AG04450 (cell line): ENCODE data around the gene RBFOX2. TPM values are rescaled to one million over a fixed set of nuclear protein-coding genes. Genes with fewer than 3 reads are reported as not detected.
"Not testable (repeated sequence)": the region's sequence is repeated elsewhere in the genome, so short reads cannot be mapped to it uniquely, and the experiment has no call there.

Source experiments
- CTCF ChIA-PET: fragments of 300-600, 350-600 bp; formaldehyde crosslinking; extraction: SDS; loops from one replicate; lab custom pipeline; 2022; ENCODE audit warnings: antibody characterized with exemption, inconsistent platforms; lab: Charles Lee
- POLR2A ChIA-PET: fragments of 350-600 bp; formaldehyde crosslinking; extraction: SDS; loops from one replicate; lab custom pipeline; 2021; ENCODE audit warnings: antibody characterized with exemption, inconsistent platforms; lab: Yijun Ruan, JAX
- DNase-seq: peaks from one replicate; pipeline ENCODE4 v3.0.0-alpha.2; 2011; ENCODE audit warnings: low read depth, low spot score
- H3K27ac ChIP-seq: one replicate; pipeline ENCODE4 v1.5.1; 2012; ENCODE audit warnings: low read depth, low read length, control low read depth
- H3K27me3 ChIP-seq: one replicate; pipeline ENCODE4 v1.6.0; 2012; ENCODE audit warnings: low read length; ENCODE audit not compliant: control insufficient read depth, insufficient read depth
- H3K4me3 ChIP-seq: 2 replicates; pipeline ENCODE4 v1.5.1; 2011; ENCODE audit warnings: mild to moderate bottlenecking, low read depth, low read length, control low read depth
- H3K9me3 ChIP-seq: 2 replicates; pipeline ENCODE4 v1.5.1; 2012; ENCODE audit warnings: low read length; ENCODE audit not compliant: control insufficient read depth, insufficient read depth
- polyA plus RNA-seq: library from polyadenylated mRNA; depleted of rRNA; stranded (reverse); fragments of >200 nt; gene quantifications from 2 replicates; pipeline ENCODE4 v1.2.3, GENCODE V29; 2011
- TF ChIP-seq, protein P1 (sequence below): IDR thresholded peaks from 2 replicates; pipeline ENCODE4 v1.5.1; 2011; ENCODE audit warnings: low read depth, low read length, control low read depth, inconsistent platforms

Gene RBFOX2
- polyA plus RNA-seq, 1 experiment, result 288 TPM

DNA sequence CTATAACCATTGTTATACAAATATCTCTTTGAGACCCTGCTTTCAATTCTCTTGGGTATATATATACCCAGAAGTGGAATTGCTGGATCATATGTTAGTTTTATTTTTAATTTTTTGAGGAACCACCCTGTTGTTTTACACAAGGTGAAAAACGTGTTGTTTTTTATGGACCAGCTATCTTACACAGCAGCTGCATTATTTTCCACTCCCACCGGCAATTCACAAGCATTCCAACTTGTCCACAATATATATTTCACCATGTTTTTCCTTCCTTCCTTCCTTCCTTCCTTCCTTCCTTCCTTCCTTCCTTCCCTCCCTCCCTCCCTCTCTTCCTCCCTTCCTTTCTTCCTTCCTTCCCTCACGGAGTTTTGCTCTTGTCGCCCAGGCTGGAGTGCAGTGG is 317.3 kb downstream of the RBFOX2 start:
- POLR2A ChIA-PET, result no interaction called here
- TF ChIP-seq, protein P1, sequence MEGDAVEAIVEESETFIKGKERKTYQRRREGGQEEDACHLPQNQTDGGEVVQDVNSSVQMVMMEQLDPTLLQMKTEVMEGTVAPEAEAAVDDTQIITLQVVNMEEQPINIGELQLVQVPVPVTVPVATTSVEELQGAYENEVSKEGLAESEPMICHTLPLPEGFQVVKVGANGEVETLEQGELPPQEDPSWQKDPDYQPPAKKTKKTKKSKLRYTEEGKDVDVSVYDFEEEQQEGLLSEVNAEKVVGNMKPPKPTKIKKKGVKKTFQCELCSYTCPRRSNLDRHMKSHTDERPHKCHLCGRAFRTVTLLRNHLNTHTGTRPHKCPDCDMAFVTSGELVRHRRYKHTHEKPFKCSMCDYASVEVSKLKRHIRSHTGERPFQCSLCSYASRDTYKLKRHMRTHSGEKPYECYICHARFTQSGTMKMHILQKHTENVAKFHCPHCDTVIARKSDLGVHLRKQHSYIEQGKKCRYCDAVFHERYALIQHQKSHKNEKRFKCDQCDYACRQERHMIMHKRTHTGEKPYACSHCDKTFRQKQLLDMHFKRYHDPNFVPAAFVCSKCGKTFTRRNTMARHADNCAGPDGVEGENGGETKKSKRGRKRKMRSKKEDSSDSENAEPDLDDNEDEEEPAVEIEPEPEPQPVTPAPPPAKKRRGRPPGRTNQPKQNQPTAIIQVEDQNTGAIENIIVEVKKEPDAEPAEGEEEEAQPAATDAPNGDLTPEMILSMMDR, result no peak
- H3K27me3 ChIP-seq, result no peaks in the 10 kb centered on the region
- no peak overlapping the region for H3K4me3 ChIP-seq
- DNase-seq, result no peak
- H3K27ac ChIP-seq, result no peak overlapping the region
- CTCF ChIA-PET, result no interaction called here
- H3K9me3 ChIP-seq, result no peaks in the 10 kb centered on the region; the same call in 1 of the 2 replicates

DNA sequence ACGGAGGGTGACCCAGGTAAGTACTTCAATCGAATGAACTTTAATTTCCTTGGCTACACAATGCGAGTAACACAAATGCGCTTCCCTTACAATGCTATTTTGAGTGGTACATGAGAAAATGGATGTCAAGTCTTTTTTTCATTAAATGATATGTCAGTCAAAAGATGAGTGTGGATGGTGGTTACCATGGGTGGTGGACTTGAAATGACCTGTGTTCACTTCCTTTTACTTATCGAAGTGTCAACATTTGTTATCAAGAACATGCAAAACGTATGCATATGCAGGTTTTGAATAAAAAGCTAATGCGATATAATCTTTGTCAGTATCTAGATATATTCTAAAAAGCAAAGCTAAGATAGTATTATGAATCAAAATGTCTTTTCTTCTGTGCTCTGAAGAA is 319.7 kb downstream of the RBFOX2 start:
- TF ChIP-seq, protein P1, result no peak
- ChIA-PET POLR2A (no interaction called here), CTCF (interaction anchor here (0.9 kb wide), 1 partner anchor 24 kb away, joined by 3 read pairs; no protein-coding TSS in a partner anchor)
- Histone ChIP-seq H3K27me3 (no peaks in the 10 kb centered on the region), H3K4me3 (no peak overlapping the region), H3K27ac (no peak overlapping the region), H3K9me3 (no peaks in the 10 kb centered on the region; the same call in 1 of the 2 replicates)
- no peak for DNase-seq

DNA sequence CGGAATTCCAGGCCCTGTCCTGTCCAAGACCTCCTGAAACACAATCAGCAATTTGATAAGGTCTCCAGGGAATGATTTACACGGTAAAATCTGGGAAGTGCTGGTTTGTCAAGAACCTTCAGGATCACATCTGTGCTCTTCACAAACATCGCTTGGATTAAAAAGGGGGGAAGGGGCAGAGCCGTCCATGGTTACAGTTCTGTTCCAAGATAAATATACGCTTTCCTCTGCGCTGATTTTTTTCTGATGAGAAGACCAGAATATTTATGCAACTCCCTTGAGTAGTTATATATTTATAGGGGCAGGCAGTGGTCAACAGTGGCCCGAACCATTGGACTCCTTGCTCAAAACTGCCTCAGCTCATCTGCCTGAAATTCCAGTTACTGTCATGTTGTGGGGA is 320.2 kb downstream of the RBFOX2 start:
- H3K27ac ChIP-seq, result no peak overlapping the region
- H3K4me3 ChIP-seq, result no peak overlapping the region
- ChIA-PET POLR2A (no interaction called here), CTCF (no interaction called here)
- TF ChIP-seq, protein P1, result no peak
- no peak for DNase-seq
- H3K9me3 ChIP-seq, result no peaks in the 10 kb centered on the region; the same call in 1 of the 2 replicates
- H3K27me3 ChIP-seq, result no peaks in the 10 kb centered on the region

DNA sequence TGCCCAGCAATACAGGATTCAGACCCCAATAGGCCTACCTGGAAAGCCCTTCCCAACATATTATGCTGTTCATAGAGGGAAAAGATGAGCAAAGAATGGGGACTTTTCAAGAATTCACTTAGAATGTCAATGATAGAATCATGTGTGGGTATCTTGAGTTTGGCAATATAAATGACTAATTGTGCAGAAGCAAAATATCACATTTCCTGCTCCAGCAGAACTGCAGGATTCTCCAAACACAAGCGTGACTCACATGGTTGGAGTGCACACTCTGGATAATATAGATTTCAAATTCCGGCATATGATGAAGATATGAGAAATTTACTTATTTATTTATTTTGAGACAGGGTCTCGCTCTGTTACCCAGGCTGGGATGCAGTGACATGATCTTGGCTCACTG is 323.5 kb downstream of the RBFOX2 start:
- no peaks in the 10 kb centered on the region for H3K9me3 ChIP-seq
- ChIA-PET POLR2A (interaction anchor here (0.7 kb wide), 1 partner anchor 354 kb away, joined by 4 read pairs; no protein-coding TSS in a partner anchor), CTCF (interaction anchor here (0.6 to 2.2 kb wide), 4 partner anchors 21 to 361 kb away, joined by 3 to 6 read pairs (median 3); no protein-coding TSS in a partner anchor)
- peak; percentile 85 for DNase-seq
- H3K27ac ChIP-seq, result peak overlapping the region; percentile 57
- no peak overlapping the region for H3K4me3 ChIP-seq
- TF ChIP-seq, protein P1, result no peak
- no peaks in the 10 kb centered on the region for H3K27me3 ChIP-seq

DNA sequence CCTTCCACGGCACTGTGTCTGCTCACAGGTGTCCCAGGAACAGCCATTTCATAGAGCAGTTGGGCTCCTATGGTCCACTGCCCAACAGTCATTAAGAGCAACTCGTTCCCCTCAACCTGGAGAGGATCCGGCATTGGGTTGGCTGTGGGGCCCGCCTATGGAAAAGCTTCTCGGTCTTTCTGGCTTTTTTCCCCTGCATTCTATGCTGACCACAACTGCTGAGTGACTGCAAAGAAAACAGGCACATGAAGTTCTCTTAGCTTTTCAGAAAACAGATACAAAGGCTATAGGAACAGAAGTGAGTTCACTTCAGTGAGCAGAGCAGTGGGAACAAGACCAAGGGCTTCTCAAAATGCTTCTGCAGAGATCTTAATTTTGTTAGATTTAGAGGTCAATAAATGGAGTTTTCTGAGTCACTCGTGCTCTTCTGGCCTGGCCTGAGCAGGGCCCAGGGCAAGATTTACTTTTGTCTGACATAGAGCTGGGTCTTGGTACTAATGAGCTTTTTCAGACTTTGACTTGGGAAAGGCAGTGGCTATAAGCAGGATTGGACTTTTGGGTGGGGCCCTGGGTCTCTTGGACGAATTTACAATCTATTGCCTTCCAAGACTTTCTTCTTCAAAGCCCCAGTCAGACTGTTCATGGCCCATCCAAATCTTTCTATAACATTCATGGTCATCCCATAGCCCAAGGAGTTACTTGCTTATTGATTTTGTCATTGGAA is 324.6 kb downstream of the RBFOX2 start:
- DNase-seq, result no peak
- TF ChIP-seq, protein P1, result no peak
- H3K27me3 ChIP-seq, result no peaks in the 10 kb centered on the region
- POLR2A ChIA-PET, result no interaction called here
- no peaks in the 10 kb centered on the region for H3K9me3 ChIP-seq
- H3K4me3 ChIP-seq, result no peak overlapping the region
- CTCF ChIA-PET, result interaction anchor here (0.7 to 2.2 kb wide), 3 partner anchors 52 to 362 kb away, joined by 3 to 6 read pairs (median 3); no protein-coding TSS in a partner anchor
- H3K27ac ChIP-seq, result no peak overlapping the region

DNA sequence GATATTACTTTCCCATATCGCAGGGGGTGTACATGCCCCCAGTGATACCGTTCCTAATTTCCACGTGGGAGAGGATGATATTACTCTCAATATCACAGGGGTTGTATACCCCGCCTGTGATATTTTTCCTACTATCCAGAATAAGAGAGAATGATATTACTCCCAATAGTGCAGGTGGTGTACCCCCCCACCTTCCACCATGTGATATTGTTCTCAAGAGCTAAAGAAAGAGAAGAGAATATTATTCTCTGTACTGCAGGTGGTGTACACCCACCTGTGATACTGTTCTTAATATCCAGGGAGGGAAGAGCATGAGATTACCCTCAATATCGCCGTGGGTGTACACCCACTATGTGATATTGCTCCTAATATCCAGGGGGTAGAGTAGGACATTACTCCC is 328.8 kb downstream of the RBFOX2 start:
- H3K9me3 ChIP-seq, H3K4me3 ChIP-seq, CTCF ChIA-PET: not testable (repeated sequence)

More for the DNA sequence above, 328.8 kb downstream of the RBFOX2 start:
- DNase-seq, POLR2A ChIA-PET, H3K27ac ChIP-seq, H3K27me3 ChIP-seq: not testable (repeated sequence)
